Endothelial cell of umbilical vein (primary cell): ENCODE data around the gene EEFSEC. TPM values are rescaled to one million over a fixed set of nuclear protein-coding genes. Genes with fewer than 3 reads are reported as not detected.

ENCODE experiments used
- BruUV-seq: library from RNA; stranded (reverse); fragments of 400-500 nt; replicated peaks from 2 replicates; lab custom pipeline; 2021; lab: Mats Ljungman, UMichigan
- CTCF ChIA-PET: fragments of 300-600, 350-600 bp; sonication (Branson Sonifier 250); formaldehyde crosslinking; loops from one replicate; lab custom pipeline; 2021; ENCODE audit warnings: antibody characterized with exemption, inconsistent platforms; lab: Charles Lee
- POLR2A ChIA-PET: fragments of 300-600, 350-600 bp; sonication (Branson Sonifier 250); formaldehyde crosslinking; loops from one replicate; lab custom pipeline; 2021; ENCODE audit warnings: antibody characterized with exemption, inconsistent platforms; lab: Charles Lee
- DNase-seq: peaks from one replicate; pipeline ENCODE4 v3.0.0-alpha.2; 2011; ENCODE audit warnings: low read depth, low spot score
- FAIRE-seq: peaks from 2 replicates; lab custom pipeline; 2011; peaks lifted over from hg19 to GRCh38; lab: Jason Lieb, UNC
- H2AFZ ChIP-seq: 2 replicates; pipeline ENCODE4 v1.6.0; 2012; ENCODE audit warnings: low read depth, low read length, control low read depth, inconsistent platforms
- H3K27ac ChIP-seq: 2 replicates; pipeline ENCODE4 v1.5.1; 2011; ENCODE audit warnings: low read depth, mild to moderate bottlenecking, control low read depth, low read length, moderate library complexity; ENCODE audit not compliant: insufficient read depth
- H3K27me3 ChIP-seq, 2 experiments: 2 replicates each; pipeline versions ENCODE4 v1.6.0 to v1.6.1; 2011; ENCODE audit warnings: low read length in 2 of 2, mixed read lengths in 1 of 2; ENCODE audit not compliant: control insufficient read depth in 2 of 2, insufficient read depth in 2 of 2
- H3K36me3 ChIP-seq, 2 experiments: 2 replicates in 1 of 2; 3 replicates in 1 of 2; pipeline ENCODE4 v1.5.1; 2011; ENCODE audit warnings: low read length in 2 of 2, mild to moderate bottlenecking in 1 of 2, moderate library complexity in 1 of 2; ENCODE audit not compliant: control insufficient read depth in 2 of 2, insufficient read depth in 2 of 2; ENCODE audit errors: extremely low read depth in 1 of 2
- H3K4me1 ChIP-seq: 3 replicates; pipeline ENCODE4 v1.5.1; 2011; ENCODE audit warnings: mild to moderate bottlenecking, low read length; ENCODE audit not compliant: control insufficient read depth, insufficient read depth; ENCODE audit errors: extremely low read depth
- H3K4me2 ChIP-seq: 2 replicates; pipeline ENCODE4 v1.6.1; 2011; ENCODE audit warnings: low read length, control low read depth, mixed read lengths; ENCODE audit not compliant: insufficient read depth
- H3K4me3 ChIP-seq, 3 experiments: fragments of 200-600 bp in 1 of 3; sonication (generic), shearing (Covaris generic) in 1 of 3; replicated peaks in 1 of 3; 2 replicates each; pipeline ENCODE4 v1.5.1; 2011 to 2016; ENCODE audit warnings: control low read depth in 3 of 3, low read length in 3 of 3, mild to moderate bottlenecking in 2 of 3, inconsistent platforms in 1 of 3, low read depth in 1 of 3, moderate library complexity in 1 of 3; ENCODE audit not compliant: insufficient read depth in 1 of 3
- H3K79me2 ChIP-seq: 2 replicates; pipeline ENCODE4 v1.6.0; 2012; ENCODE audit warnings: low read length, inconsistent platforms; ENCODE audit not compliant: control insufficient read depth, insufficient read depth
- H3K9ac ChIP-seq: replicated peaks from 2 replicates; pipeline ENCODE3; 2011; ENCODE audit warnings: low read length, control low read depth; ENCODE audit not compliant: insufficient read depth; ENCODE audit errors: extremely low read depth
- H3K9me1 ChIP-seq: replicated peaks from 3 replicates; pipeline ENCODE4 v1.6.0; 2011; ENCODE audit warnings: mild to moderate bottlenecking, low read length; ENCODE audit not compliant: control insufficient read depth, insufficient read depth; ENCODE audit errors: extremely low read depth
- H3K9me3 ChIP-seq: replicated peaks from 2 replicates; pipeline ENCODE4 v1.5.1; 2012; ENCODE audit warnings: low read length, inconsistent platforms; ENCODE audit not compliant: control insufficient read depth, insufficient read depth
- H4K20me1 ChIP-seq: replicated peaks from 2 replicates; pipeline ENCODE3; 2011; ENCODE audit warnings: mild to moderate bottlenecking, low read length; ENCODE audit not compliant: control insufficient read depth, insufficient read depth; ENCODE audit errors: extremely low read depth
- EZH2 ChIP-seq: IDR thresholded peaks from 2 replicates; pipeline ENCODE4 v1.6.1; 2012; ENCODE audit warnings: borderline replicate concordance, low read depth, mild to moderate bottlenecking, moderate library complexity, low read length, inconsistent platforms; ENCODE audit not compliant: severe bottlenecking
- FOS ChIP-seq: IDR thresholded peaks from 2 replicates; pipeline ENCODE4 v1.6.1; 2011; ENCODE audit warnings: mild to moderate bottlenecking, low read length, moderate library complexity, borderline replicate concordance; ENCODE audit not compliant: insufficient read depth
- GATA2 ChIP-seq: IDR thresholded peaks from 2 replicates; pipeline ENCODE4 v1.7.0; 2011; ENCODE audit warnings: low read depth, mild to moderate bottlenecking, moderate library complexity, mixed read lengths, low read length; ENCODE audit not compliant: insufficient read length, insufficient read depth
- JUN ChIP-seq: IDR thresholded peaks from 2 replicates; pipeline ENCODE4 v1.6.1; 2011; ENCODE audit warnings: borderline replicate concordance, low read depth; ENCODE audit not compliant: insufficient read length, insufficient read depth
- MAX ChIP-seq: IDR thresholded peaks from 2 replicates; pipeline ENCODE4 v1.6.1; 2011; ENCODE audit not compliant: insufficient read depth, insufficient read length
- POLR2A ChIP-seq: IDR thresholded peaks from 2 replicates; pipeline ENCODE4 v1.6.1; 2012; ENCODE audit warnings: low read depth, mild to moderate bottlenecking, control low read depth, low read length
- dilution Hi-C: fragments of 300-500 bp; cut with MboI; formaldehyde crosslinking; loops from one replicate; pipeline ENCODE4 v1.15.0; 2019; ENCODE audit warnings: low sequenced_read_pairs; ENCODE audit not compliant: extremely low pct_ligation_motif_present
- intact Hi-C: fragments of 100-400 bp; cut with micrococcal nuclease; formaldehyde crosslinking; loops from one replicate; pipeline ENCODE4 v1.10.0; 2022
- polyA plus RNA-seq, 4 experiments: library from polyadenylated mRNA; depleted of rRNA in 3 of 4; stranded (reverse) in 3 of 4; unstranded in 1 of 4; fragments of >200 nt; gene quantifications; 2 replicates each; pipeline versions ENCODE4 v1.2.1 to v1.2.3, GENCODE V29; 2011 to 2012; ENCODE audit warnings: missing spikeins in 1 of 4
- total RNA-seq: library from RNA; stranded (reverse); gene quantifications from 2 replicates; pipeline ENCODE4 v1.2.3, GENCODE V29; 2021
- TF ChIP-seq, protein P1 (sequence below), 2 donors: IDR thresholded peaks; 1 replicate in 1 of 2; 2 replicates in 1 of 2; pipeline ENCODE4 v1.5.1; 2011; ENCODE audit warnings: low read length in 2 of 2, mild to moderate bottlenecking in 2 of 2, moderate library complexity in 2 of 2, control low read depth in 1 of 2, inconsistent platforms in 1 of 2, low read depth in 1 of 2; ENCODE audit not compliant: insufficient read depth in 1 of 2; ENCODE audit errors: extremely low read depth in 1 of 2

EEFSEC gene
- total and polyA plus RNA-seq, 2 donors (not counting 3 experiments of a cell fraction or from before 2014, with no cell fraction given) = 13.1 to 14.5 TPM

- Histone ChIP-seq H3K79me2 (no peaks in the 10 kb centered on the region), H3K4me3 (no peak overlapping the region), H3K9ac (no peak overlapping the region), H4K20me1 (no peaks in the 10 kb centered on the region), H3K36me3 (no peaks in the 10 kb centered on the region), H3K27me3 (no peaks in the 10 kb centered on the region), H3K9me1 (no peaks in the 10 kb centered on the region), H3K4me2 (no peak overlapping the region), H3K9me3 (no peaks in the 10 kb centered on the region), H2AFZ (no peak overlapping the region), H3K4me1 (peaks cover 7% of the 10 kb centered on the region), H3K27ac (no peak overlapping the region)
- TF ChIP-seq FOS = no peak
- TF ChIP-seq MAX = no peak
- no peak for TF ChIP-seq JUN
- TF ChIP-seq POLR2A = no peak
- TF ChIP-seq EZH2 = no peak
- TF ChIP-seq, protein P1, sequence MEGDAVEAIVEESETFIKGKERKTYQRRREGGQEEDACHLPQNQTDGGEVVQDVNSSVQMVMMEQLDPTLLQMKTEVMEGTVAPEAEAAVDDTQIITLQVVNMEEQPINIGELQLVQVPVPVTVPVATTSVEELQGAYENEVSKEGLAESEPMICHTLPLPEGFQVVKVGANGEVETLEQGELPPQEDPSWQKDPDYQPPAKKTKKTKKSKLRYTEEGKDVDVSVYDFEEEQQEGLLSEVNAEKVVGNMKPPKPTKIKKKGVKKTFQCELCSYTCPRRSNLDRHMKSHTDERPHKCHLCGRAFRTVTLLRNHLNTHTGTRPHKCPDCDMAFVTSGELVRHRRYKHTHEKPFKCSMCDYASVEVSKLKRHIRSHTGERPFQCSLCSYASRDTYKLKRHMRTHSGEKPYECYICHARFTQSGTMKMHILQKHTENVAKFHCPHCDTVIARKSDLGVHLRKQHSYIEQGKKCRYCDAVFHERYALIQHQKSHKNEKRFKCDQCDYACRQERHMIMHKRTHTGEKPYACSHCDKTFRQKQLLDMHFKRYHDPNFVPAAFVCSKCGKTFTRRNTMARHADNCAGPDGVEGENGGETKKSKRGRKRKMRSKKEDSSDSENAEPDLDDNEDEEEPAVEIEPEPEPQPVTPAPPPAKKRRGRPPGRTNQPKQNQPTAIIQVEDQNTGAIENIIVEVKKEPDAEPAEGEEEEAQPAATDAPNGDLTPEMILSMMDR (IDR thresholded peaks at IDR 0.05; ENCODE audit: extremely low read depth in 1 of 2, insufficient read depth in 1 of 2, low read depth in 1 of 2, low read length in 2 of 2) = no peak
- TF ChIP-seq GATA2 = no peak
- FAIRE-seq = no peak
- dilution Hi-C loops (no loop called here), intact Hi-C loops (no loop called here)
- CTCF ChIA-PET = no interaction called here
- POLR2A ChIA-PET = no interaction called here
- no peak for DNase-seq
- no TSS peak for BruUV-seq
Observed at GRCh38 chr3:128379367-128380160, 226.3 kb downstream of the EEFSEC start.
